GM18499 (cell line): ENCODE measurements around the gene TRPC4AP.
"Not testable (repeated sequence)": the region's sequence is repeated elsewhere in the genome, so short reads cannot be mapped to it uniquely, and the experiment has no call there.

ENCODE experiments used
- ATAC-seq: cut with Tn5 transposase; IDR thresholded peaks from one replicate; pipeline ENCODE4 v1.9.1; 2021; ENCODE audit warnings: moderate number of reproducible peaks; ENCODE audit not compliant: insufficient read depth, unreplicated experiment

The TRPC4AP gene

GRCh38 chr20:35059612-35060011, 33.0 kb downstream of the TRPC4AP start:
- ATAC-seq = no peak

- ATAC-seq = no peak
Measured at GRCh38 chr20:35059110-35059509, 33.5 kb downstream of the TRPC4AP start.

DNA sequence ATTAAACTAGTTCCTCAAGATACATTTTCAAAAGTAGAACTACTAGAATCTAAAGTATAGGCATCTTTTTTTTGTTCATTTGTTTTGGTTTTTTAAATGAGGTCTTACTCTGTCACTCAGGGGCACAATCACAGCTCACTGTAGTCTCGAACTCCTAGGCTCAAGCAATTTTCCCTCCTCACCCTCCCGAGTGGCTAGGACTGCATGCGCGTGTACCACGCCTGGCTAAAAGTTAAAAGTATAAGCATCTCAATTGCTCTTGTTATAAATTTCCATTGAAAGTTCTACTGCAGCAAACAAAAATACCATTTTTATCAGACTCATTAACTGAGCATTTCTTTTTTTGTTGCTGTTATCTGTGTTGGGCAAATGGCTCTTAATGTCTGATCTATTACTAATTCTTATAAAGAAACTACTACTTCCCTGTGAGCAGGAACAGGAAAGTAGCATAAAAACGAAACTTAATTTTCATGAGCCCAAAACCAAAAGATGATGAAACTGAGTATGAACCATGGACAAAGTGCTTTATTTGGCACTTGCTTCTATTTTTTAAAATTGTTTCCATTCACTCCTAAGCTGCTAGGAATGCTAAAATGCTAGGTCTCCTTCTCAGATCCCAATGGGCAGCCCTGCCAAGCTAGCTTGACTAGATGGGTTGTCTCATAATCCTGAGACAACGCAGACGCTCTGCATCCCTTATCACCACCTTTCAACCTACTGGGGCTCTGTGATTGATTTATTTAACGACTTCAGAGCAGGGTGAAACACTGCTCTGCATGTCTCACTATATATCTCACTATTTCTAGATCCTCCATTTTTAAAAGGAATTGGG, 36.9 kb downstream of the TRPC4AP start:
- ATAC-seq = no peak

DNA sequence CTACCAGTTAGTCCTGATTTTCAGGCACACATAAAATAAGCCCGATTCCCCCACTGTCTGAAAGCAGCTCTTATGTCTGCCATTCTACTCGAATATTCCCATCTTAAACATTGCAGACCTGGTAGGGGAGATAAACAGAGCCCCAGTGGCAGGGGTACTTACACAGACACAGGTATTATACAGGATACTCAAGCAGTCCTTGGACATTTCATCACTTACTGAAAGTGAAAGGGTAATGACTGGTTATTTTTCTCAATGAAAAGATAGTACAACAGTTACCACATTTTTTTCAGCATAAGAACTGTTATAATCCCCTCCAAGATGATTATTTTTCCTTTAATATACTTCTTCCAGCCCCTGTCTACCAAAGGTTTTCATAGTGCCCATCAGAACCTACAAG, 37.8 kb downstream of the TRPC4AP start:
- ATAC-seq = no peak

DNA sequence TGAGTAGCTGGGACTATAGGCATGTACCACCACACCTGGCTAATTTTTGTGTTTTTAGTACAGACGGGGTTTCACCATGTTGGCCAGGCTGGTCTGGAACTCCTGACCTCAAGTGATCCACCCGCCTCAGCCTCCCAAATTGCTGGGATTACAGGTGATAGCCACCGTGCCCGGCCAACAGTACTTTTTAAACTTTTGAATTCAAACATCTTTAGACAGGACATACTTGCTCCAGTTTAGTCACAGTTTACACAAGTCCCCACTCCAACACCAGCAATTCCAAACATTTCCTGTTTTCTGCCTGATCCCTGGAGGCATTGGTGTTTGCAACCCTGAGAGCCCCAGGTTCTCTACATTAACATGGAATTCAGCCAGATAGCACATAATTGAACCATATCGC, 40.0 kb downstream of the TRPC4AP start:
- not testable (repeated sequence) for ATAC-seq

- no peak for ATAC-seq
Measured at GRCh38 chr20:35049776-35050352, 42.7 kb downstream of the TRPC4AP start.

DNA sequence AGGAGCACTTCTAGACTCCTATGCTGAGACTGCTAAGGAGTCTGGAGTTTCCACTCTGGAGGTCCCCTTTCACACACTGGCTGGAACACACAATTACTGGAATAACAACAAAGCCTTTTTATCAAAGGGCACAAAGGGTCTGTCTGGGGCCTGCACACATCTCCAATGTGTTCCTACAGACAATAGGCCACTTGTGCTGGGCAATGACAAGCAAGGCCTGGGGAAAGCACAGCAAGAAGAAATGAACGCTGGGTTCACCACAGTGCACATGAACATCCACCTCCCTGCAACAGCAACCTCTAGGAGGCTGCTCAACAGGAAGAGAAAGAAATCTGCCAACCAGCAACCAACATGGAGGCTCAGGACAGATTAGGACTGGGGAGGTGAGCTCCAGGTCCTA, 43.9 kb downstream of the TRPC4AP start:
- ATAC-seq = no peak

DNA sequence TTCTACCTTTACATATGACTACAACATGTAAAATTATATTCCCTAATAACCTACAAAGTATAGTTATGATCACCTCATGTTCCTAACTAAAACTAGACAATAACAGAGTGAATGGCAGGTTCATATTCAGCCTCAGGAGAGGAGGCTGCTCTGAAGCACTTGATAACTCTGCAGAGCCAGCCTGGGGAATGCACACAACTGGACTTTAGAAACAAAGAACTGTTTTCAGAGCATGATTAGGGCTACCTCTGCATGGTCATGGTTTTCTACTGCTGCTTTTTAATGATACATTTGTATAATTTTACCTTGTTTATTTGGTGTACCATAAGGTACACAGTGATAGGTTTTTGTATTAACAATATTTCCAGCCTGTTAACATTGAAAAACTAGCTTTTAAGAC, 50.3 kb downstream of the TRPC4AP start:
- ATAC-seq = no peak

DNA sequence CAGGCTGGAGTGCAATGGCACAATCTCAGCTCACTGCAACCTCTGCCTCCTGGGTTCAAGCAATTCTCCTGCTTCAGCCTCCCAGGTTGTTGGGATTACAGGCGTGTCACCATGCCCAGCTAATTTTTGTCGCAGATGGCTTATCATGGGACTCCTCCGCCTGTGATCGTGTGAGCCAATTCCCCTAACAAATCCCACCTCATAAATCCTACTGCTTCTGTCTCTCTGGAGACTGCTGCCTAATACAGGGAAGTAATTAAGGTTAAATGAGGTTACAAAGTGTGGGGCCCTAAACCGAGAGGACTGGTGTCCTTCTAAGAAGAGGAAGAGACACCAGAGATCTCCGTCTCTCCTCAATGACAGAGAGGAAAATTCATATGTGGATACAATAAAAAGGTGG, 52.0 kb downstream of the TRPC4AP start:
- ATAC-seq = no peak

DNA sequence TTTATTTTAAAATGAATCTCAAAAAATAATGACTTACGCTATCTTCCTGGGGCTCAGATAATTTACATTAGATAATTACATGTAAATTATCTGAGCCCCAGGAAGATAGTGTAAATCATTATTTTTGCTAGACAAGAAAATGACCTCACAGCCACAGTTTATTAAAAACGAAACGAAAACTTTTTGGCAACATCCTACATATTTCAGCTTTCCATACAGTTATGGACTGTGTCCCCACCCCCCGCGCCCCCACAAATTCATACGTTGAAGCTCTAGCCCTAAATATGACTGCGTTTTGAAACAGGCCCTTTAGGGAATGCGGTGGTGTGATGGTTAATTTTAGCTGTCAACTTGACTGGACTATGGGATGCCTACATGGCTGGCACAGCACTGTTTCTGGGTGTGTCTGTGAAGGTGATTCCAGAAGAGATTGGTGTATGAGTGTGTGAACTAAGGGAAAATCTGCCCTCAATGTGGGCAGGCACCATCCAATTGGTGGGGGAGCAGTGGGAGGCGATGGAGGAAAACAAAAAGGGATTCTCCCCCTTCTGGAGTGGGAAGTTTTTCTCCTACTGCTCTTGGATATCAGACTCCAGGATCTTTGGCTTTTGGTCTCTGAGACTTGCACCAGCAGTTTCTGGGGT, 52.6 kb downstream of the TRPC4AP start:
- no peak for ATAC-seq

DNA sequence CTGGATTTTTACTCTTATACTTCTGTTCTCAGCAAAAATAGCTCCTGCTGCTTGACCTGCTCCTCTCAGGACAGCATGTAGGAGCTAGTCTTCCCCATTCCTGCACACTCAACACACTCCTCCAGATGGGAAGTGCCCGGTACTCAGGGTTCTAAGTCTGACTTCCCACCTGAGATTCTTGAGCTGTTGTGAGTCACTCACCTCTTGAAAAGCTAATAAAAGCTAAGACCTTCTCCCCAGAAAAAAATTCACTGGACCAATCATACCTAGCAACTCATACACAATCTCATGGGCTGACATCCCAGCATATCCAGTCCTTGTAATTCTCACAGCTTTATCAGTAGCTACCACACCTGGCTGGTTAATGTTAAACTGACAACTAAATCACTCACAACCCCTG, 53.5 kb downstream of the TRPC4AP start:
- no peak for ATAC-seq

- ATAC-seq = no peak
Measured at GRCh38 chr20:35034145-35034544, 58.5 kb downstream of the TRPC4AP start.

GRCh38 chr20:35030136-35030535, 62.5 kb downstream of the TRPC4AP start:
- ATAC-seq = no peak

- no peak for ATAC-seq
Measured at GRCh38 chr20:35027301-35027700, 65.3 kb downstream of the TRPC4AP start.

GRCh38 chr20:35025116-35025515, 67.5 kb downstream of the TRPC4AP start:
- ATAC-seq = no peak

DNA sequence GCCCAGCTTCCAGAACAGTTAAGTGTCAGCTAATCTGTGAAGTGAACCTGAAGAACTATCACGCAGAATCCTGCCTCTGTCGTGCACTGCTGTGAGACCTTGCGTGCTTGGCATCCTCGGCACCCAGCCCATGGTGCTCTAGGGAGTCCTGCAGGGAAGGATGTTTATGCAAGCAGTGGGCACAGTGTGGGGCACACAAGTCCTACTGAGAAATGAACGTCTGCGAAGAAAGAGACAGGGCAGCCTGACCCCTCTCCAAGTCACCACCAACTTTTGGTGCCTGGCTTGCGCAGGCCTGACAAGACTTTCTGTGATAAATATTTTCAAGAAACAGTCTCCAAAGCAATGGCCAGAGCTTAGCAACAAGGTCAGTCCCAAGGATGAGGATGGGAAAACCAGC, 69.0 kb downstream of the TRPC4AP start:
- ATAC-seq = no peak

- ATAC-seq = no peak
Measured at GRCh38 chr20:35021831-35022230, 70.8 kb downstream of the TRPC4AP start.

DNA sequence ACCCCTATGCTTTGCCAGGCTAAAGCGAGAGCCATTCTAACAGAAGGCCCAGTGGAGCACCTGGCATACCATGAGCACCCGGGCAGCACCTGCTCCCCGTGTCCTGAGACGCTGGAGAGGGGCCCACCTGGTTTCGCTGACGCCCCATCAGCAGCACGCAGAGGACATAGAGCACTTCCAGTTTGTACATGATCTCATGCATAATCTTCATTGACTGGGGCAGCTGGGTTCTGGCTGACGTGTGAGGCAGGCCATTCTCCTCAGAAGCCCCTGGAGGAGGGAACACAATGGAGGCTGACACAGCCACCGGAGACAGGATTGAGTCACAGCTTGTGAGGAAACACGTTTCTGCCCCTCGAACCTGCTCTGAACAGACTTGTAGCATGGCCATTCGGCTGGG, 71.5 kb downstream of the TRPC4AP start:
- no peak for ATAC-seq

DNA sequence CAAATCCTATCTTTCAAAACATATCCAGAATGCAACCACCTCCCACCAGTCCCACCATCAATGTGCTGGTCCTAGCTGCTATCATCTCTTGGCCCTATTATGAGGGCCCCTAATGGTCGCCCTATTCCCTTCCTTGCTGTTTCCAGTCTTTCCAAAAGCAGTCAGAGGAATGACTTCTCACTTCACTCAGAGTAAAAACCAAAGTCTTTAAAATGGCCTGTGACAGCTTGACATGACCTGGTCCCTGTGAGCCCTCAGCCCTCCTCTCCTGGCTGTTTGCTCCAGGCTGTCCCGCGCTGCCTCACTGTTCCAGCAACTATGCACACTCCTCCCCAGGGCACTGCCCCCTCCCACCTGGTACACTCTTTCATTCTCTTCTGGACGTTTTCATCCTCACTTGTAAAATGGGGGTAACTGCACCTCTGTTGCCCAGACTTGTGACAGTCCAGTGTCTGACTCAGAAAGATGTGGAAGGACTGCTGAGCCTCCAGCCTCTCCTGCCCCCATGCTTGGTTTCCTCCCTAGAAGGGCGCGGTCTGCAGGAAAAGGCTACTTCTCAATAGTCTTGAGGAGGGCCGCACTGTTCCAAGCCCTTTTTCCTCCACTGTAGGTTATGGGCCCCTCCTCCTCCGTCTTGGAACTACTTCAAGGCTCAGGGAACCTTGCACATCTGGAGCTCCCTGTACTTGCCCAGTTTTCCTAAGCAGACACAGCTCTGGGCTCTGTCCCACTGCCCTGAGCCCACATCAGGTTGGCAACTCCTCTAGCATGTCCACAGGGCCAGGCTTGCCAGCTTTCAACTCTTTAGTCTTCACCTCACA, 72.3 kb downstream of the TRPC4AP start:
- no peak for ATAC-seq

DNA sequence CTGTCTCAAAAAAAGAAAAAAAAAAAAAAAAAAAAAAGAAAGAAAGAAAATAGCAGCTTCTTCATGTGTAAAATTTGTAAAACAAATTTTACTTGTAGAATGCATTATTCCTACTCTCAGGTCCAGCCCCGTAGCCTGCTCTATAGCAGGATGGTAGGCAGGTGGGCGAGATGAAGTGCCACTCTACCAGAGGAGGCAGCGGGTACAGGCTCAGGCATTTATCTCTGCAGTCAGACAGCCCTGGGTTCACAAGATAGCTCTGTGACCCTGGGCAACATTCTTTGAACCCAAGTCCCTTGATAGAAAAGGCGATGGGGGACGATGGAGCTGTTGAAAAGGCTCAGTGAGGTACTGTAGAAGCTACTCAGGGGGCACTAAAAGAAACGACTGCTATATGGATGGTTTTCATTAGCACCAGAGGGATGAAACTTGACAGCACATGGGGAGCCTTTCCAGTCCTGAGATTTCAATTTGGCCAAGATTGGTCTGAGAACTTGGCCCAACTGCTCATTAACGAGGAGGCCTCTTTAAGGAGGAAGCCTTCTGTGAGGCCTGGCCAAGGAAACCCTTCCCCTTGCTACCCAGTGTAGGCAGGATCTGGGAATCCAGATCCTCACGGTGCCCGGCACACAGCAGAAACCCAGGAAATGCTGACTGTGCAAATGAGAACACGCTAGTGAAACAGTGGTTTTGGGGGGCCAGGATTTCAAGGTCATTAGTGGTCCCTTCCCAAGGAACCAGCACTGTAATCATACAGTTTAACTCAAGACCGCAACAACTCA, 73.8 kb downstream of the TRPC4AP start:
- ATAC-seq = no peak
